Inflammatory macrophage treated with lipopolysaccharide for 4 hours (primary cell): ENCODE data around the gene CEACAM6.

ENCODE experiments used
- DNase-seq: peaks from one replicate; pipeline ENCODE4 v3.0.0-alpha.2; 2020

The CEACAM6 gene

GRCh38 chr19:41799444-41800000 lies 44.2 kb downstream of the CEACAM6 start:
- no peak for DNase-seq

GRCh38 chr19:41801031-41801430 lies 45.7 kb downstream of the CEACAM6 start:
- no peak for DNase-seq

- peak; percentile 92 for DNase-seq
These were observed 46.5 kb downstream of the CEACAM6 start for GRCh38 chr19:41801792-41802211.

GRCh38 chr19:41802770-41803169 lies 47.4 kb downstream of the CEACAM6 start:
- DNase-seq: no peak

GRCh38 chr19:41804336-41804735 lies 49.0 kb downstream of the CEACAM6 start:
- peak; percentile 77 for DNase-seq

- no peak for DNase-seq
These were observed 51.8 kb downstream of the CEACAM6 start for GRCh38 chr19:41807176-41807575.

- DNase-seq: peak; percentile 70
These were observed 53.6 kb downstream of the CEACAM6 start for GRCh38 chr19:41808663-41809566.

- DNase-seq: no peak
These were observed 55.0 kb downstream of the CEACAM6 start for GRCh38 chr19:41810301-41810700.

- peak; percentile 89 for DNase-seq
These were observed 55.7 kb downstream of the CEACAM6 start for GRCh38 chr19:41811036-41811435.

GRCh38 chr19:41811981-41812380 lies 56.7 kb downstream of the CEACAM6 start:
- DNase-seq: no peak

- no peak for DNase-seq
These were observed 58.6 kb downstream of the CEACAM6 start for GRCh38 chr19:41813911-41814310.

- DNase-seq: no peak
These were observed 60.0 kb downstream of the CEACAM6 start for GRCh38 chr19:41815301-41815700.

- no peak for DNase-seq
These were observed 61.4 kb downstream of the CEACAM6 start for GRCh38 chr19:41816761-41817160.

- peak; percentile 63 for DNase-seq
These were observed 65.8 kb downstream of the CEACAM6 start for GRCh38 chr19:41821003-41821735.
